Measurements from ENCODE around the gene GOLIM4. TPM values are rescaled to one million over a fixed set of nuclear protein-coding genes. Genes with fewer than 3 reads are reported as not detected.

GOLIM4 gene
- total and polyA plus RNA-seq, 2 of the 13 experiments (the other 11 are each of a cell fraction or from before 2014, with no cell fraction given): 10.9 to 47.7 TPM

- TF ChIP-seq MTF2 (CRISPR knock-in tag; IDR thresholded peaks at IDR 0.05; ENCODE audit: borderline replicate concordance): 0 out of 2 replicates have a peak, but pooled peaks have one; percentile 69
- no peak for TF ChIP-seq SETDB1 (CRISPR knock-in tag; IDR thresholded peaks at IDR 0.05; ENCODE audit: borderline replicate concordance)
- TF ChIP-seq DZIP1 (CRISPR knock-in tag; IDR thresholded peaks at IDR 0.05): peak; percentile 32; the same call in 1 of the 2 replicates
- TF ChIP-seq ZNF337 (CRISPR knock-in tag; IDR thresholded peaks at IDR 0.05; ENCODE audit: borderline replicate concordance, low read depth): 0 out of 2 replicates have a peak, but pooled peaks have one; percentile 85
- TF ChIP-seq JUND (CRISPR knock-in tag; IDR thresholded peaks at IDR 0.05): 0 out of 2 replicates have a peak, but pooled peaks have one; percentile 10
- TF ChIP-seq ZNF883 (CRISPR knock-in tag; IDR thresholded peaks at IDR 0.05; ENCODE audit: not compliant biosample characterization): peak; percentile 15
- peak; percentile 73; the same call in 1 of the 2 replicates for TF ChIP-seq ZNF790 (CRISPR knock-in tag; IDR thresholded peaks at IDR 0.05; ENCODE audit: borderline replicate concordance)
- 0 out of 2 replicates have a peak, but pooled peaks have one; percentile 73 for TF ChIP-seq IRF1 (CRISPR knock-in tag; IDR thresholded peaks at IDR 0.05; ENCODE audit: low read depth)
- TF ChIP-seq MEIS1 (CRISPR knock-in tag; IDR thresholded peaks at IDR 0.05; ENCODE audit: borderline replicate concordance): no peak
- TF ChIP-seq NCOA1 (CRISPR knock-in tag; IDR thresholded peaks at IDR 0.05): 0 out of 2 replicates have a peak, but pooled peaks have one; percentile 46
- no peak for TF ChIP-seq PHB2 (IDR thresholded peaks at IDR 0.05; ENCODE audit: partially characterized antibody)
- TF ChIP-seq ZMYM3 (CRISPR knock-in tag; IDR thresholded peaks at IDR 0.05): no peak
- 0 out of 2 replicates have a peak, but pooled peaks have one; percentile 13 for TF ChIP-seq MXD3 (CRISPR knock-in tag; IDR thresholded peaks at IDR 0.05)
- peak; percentile 64 for TF ChIP-seq ZNF672 (CRISPR knock-in tag; IDR thresholded peaks at IDR 0.05)
- TF ChIP-seq HNF1B (CRISPR knock-in tag; IDR thresholded peaks at IDR 0.05): 0 out of 2 replicates have a peak, but pooled peaks have one; percentile 54
- TF ChIP-seq TP53 (CRISPR knock-in tag; conservative IDR thresholded peaks at IDR 0.05): 0 out of 2 replicates have a peak, but pooled peaks have one; percentile 2
- TF ChIP-seq ZSCAN29 (CRISPR knock-in tag; conservative IDR thresholded peaks at IDR 0.05): 0 out of 2 replicates have a peak, but pooled peaks have one; percentile 47
- peak; percentile 29; the same call in 1 of the 2 replicates for TF ChIP-seq NR2C2 (CRISPR knock-in tag; IDR thresholded peaks at IDR 0.05; ENCODE audit: borderline replicate concordance)
- TF ChIP-seq BORCS8-MEF2B (CRISPR knock-in tag; IDR thresholded peaks at IDR 0.05): peak; percentile 42; the same call in 1 of the 2 replicates
- TF ChIP-seq ZBTB14 (CRISPR knock-in tag; IDR thresholded peaks at IDR 0.05): no peak
- TF ChIP-seq ZNF660 (CRISPR knock-in tag; IDR thresholded peaks at IDR 0.05; ENCODE audit: borderline replicate concordance, low read depth): no peak
- TF ChIP-seq NFIC (IDR thresholded peaks at IDR 0.05; ENCODE audit: low read length): no peak
- TF ChIP-seq ATF1 (CRISPR knock-in tag; IDR thresholded peaks at IDR 0.05): no peak; the same call in 1 of the 2 replicates
Observed at GRCh38 chr3:168096210-168096652, 507 bp upstream of the GOLIM4 start (continued).

Measured in HepG2 (cell line).